ENCODE results near the gene CNOT3.

Gene CNOT3

GRCh38 chr19:54147676-54148075 lies 10.1 kb downstream of the CNOT3 start:
- in situ Hi-C loops (cut with MboI; ENCODE audit: low sequenced_read_pairs): no loop called here

GRCh38 chr19:54148158-54148557 lies 10.6 kb downstream of the CNOT3 start:
- in situ Hi-C loops (cut with MboI; ENCODE audit: low sequenced_read_pairs): no loop called here

GRCh38 chr19:54149021-54149812 lies 11.7 kb downstream of the CNOT3 start:
- in situ Hi-C loops (cut with MboI; ENCODE audit: low sequenced_read_pairs): no loop called here

GRCh38 chr19:54151362-54152035 lies 13.9 kb downstream of the CNOT3 start:
- in situ Hi-C loops (cut with MboI; ENCODE audit: low sequenced_read_pairs): no loop called here

- in situ Hi-C loops (cut with MboI; ENCODE audit: low sequenced_read_pairs): no loop called here
These were observed 14.7 kb downstream of the CNOT3 start for GRCh38 chr19:54152267-54152666.

GRCh38 chr19:54152878-54153524 lies 15.4 kb downstream of the CNOT3 start:
- in situ Hi-C loops (cut with MboI; ENCODE audit: low sequenced_read_pairs): no loop called here

GRCh38 chr19:54153731-54154326 lies 16.3 kb downstream of the CNOT3 start:
- in situ Hi-C loops (cut with MboI; ENCODE audit: low sequenced_read_pairs): no loop called here

GRCh38 chr19:54154603-54155345 lies 17.2 kb downstream of the CNOT3 start:
- in situ Hi-C loops (cut with MboI; ENCODE audit: low sequenced_read_pairs): no loop called here

- in situ Hi-C loops (cut with MboI; ENCODE audit: low sequenced_read_pairs): no loop called here
These were observed 18.1 kb downstream of the CNOT3 start for GRCh38 chr19:54155694-54156093.

- in situ Hi-C loops (cut with MboI; ENCODE audit: low sequenced_read_pairs): no loop called here
These were observed 18.9 kb downstream of the CNOT3 start for GRCh38 chr19:54156490-54156889.

- in situ Hi-C loops (cut with MboI; ENCODE audit: low sequenced_read_pairs): no loop called here
These were observed 19.4 kb downstream of the CNOT3 start for GRCh38 chr19:54156953-54157352.

- in situ Hi-C loops (cut with MboI; ENCODE audit: low sequenced_read_pairs): no loop called here
These were observed 21.3 kb downstream of the CNOT3 start for GRCh38 chr19:54158812-54159351.

- in situ Hi-C loops (cut with MboI; ENCODE audit: low sequenced_read_pairs): no loop called here
These were observed 22.0 kb downstream of the CNOT3 start, which contains the start of gene LENG1 for GRCh38 chr19:54159352-54160181. Gene LENG1 (minus strand): TSS chr19:54159721. CDS start chr19:54159695, 26 bp downstream.

GRCh38 chr19:54160182-54160811 lies 22.7 kb downstream of the CNOT3 start:
- in situ Hi-C loops (cut with MboI; ENCODE audit: low sequenced_read_pairs): no loop called here

GRCh38 chr19:54160854-54161253 lies 23.3 kb downstream of the CNOT3 start:
- in situ Hi-C loops (cut with MboI; ENCODE audit: low sequenced_read_pairs): no loop called here

- in situ Hi-C loops (cut with MboI; ENCODE audit: low sequenced_read_pairs): no loop called here
These were observed 24.8 kb downstream of the CNOT3 start for GRCh38 chr19:54162241-54162805.

GRCh38 chr19:54162884-54163283 lies 25.3 kb downstream of the CNOT3 start:
- in situ Hi-C loops (cut with MboI; ENCODE audit: low sequenced_read_pairs): no loop called here

GRCh38 chr19:54164369-54165068 lies 27.0 kb downstream of the CNOT3 start:
- in situ Hi-C loops (cut with MboI; ENCODE audit: low sequenced_read_pairs): no loop called here

Data from hTERT RPE-1 (cell line).